Measurements from ENCODE around the gene CAPN11.
A peak's percentile ranks its signal among the peaks of the same experiment; 100 is the strongest.

Gene CAPN11

GRCh38 chr6:44223319-44224028 is 64.9 kb downstream of the CAPN11 start, which contains the start of gene SLC29A1:
SLC29A1 (plus strand) TSS chr6:44223595; CDS start chr6:44227314, 3,719 bp downstream.
- TF ChIP-seq CTCF (IDR thresholded peaks at IDR 0.05; ENCODE audit: low read depth, low read length, missing control alignments) = no peak
- H3K4me3 ChIP-seq (replicated peaks; ENCODE audit: low read depth, low read length) = peak within 1 kb of the TSS; percentile 74
- DNase-seq (ENCODE audit: extremely low read depth, low read depth) = no peak

GRCh38 chr6:44224029-44224964 is 65.7 kb downstream of the CAPN11 start:
- peak overlapping the region; percentile 74 for H3K4me3 ChIP-seq (replicated peaks; ENCODE audit: low read depth, low read length)
- TF ChIP-seq CTCF (IDR thresholded peaks at IDR 0.05; ENCODE audit: low read depth, low read length, missing control alignments) = no peak
- DNase-seq (ENCODE audit: extremely low read depth, low read depth) = no peak

- no peak for DNase-seq (ENCODE audit: extremely low read depth, low read depth)
- H3K4me3 ChIP-seq (replicated peaks; ENCODE audit: low read depth, low read length) = peak overlapping the region; percentile 74
- TF ChIP-seq CTCF (IDR thresholded peaks at IDR 0.05; ENCODE audit: low read depth, low read length, missing control alignments) = no peak
Measured at GRCh38 chr6:44224965-44225305, 66.3 kb downstream of the CAPN11 start.

GRCh38 chr6:44225579-44226325 is 67.1 kb downstream of the CAPN11 start:
- peak overlapping the region; percentile 74 for H3K4me3 ChIP-seq (replicated peaks; ENCODE audit: low read depth, low read length)
- DNase-seq (ENCODE audit: extremely low read depth, low read depth) = no peak
- no peak for TF ChIP-seq CTCF (IDR thresholded peaks at IDR 0.05; ENCODE audit: low read depth, low read length, missing control alignments)

GRCh38 chr6:44226368-44227147 is 67.9 kb downstream of the CAPN11 start:
- TF ChIP-seq CTCF (IDR thresholded peaks at IDR 0.05; ENCODE audit: low read depth, low read length, missing control alignments) = no peak
- DNase-seq (ENCODE audit: extremely low read depth, low read depth) = no peak
- peak overlapping the region; percentile 74 for H3K4me3 ChIP-seq (replicated peaks; ENCODE audit: low read depth, low read length)
